GM21717 (cell line): ENCODE data around the gene TECPR2.

ENCODE experiments used
- ATAC-seq: cut with Tn5 transposase; IDR thresholded peaks from one replicate; pipeline ENCODE4 v1.9.1; 2021; ENCODE audit warnings: mild to moderate bottlenecking, moderate library complexity; ENCODE audit not compliant: unreplicated experiment

TECPR2 gene

GRCh38 chr14:102505775-102506625, 143.3 kb downstream of the TECPR2 start:
- no peak for ATAC-seq

GRCh38 chr14:102506626-102506925, 143.8 kb downstream of the TECPR2 start:
- ATAC-seq, result no peak

DNA sequence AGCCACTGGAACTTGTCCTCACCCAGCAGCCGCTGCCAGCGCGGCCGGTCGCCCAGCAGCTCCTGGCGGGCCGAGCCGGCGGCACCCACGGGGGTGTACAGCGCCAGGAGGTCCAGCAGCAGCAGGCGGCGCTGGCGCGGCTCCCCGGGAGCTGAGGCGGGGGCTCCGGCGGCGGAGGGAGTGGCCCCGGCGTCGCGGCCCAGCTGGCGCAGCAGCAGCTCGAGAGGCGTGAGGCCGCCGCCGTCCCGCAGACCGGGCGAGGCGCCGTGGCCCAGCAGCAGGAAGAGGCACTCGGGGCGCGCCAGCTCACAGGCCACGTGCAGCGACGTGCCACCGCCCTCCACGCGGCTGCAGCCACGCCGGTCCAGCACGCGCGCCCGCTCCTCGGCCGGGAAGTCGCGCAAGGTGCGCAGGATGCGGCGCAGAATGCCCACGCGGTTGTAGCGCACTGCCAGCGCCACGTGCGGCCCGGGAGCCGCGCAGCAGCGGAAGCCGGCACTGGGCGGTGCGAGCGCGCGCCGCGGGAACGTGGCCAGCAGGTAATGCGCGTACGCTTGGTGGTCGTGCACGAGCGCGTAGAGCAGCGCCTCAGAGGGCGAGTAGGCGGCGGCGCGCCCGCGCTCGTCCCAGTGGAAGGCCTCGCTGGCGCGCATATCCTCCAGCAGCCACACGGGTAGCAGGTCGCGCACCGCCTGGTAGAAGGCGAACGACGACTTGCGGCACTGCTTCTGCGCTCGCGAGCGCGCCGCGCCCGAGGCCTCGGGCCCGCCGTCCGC, 144.5 kb downstream of the TECPR2 start:
- ATAC-seq, result no peak

DNA sequence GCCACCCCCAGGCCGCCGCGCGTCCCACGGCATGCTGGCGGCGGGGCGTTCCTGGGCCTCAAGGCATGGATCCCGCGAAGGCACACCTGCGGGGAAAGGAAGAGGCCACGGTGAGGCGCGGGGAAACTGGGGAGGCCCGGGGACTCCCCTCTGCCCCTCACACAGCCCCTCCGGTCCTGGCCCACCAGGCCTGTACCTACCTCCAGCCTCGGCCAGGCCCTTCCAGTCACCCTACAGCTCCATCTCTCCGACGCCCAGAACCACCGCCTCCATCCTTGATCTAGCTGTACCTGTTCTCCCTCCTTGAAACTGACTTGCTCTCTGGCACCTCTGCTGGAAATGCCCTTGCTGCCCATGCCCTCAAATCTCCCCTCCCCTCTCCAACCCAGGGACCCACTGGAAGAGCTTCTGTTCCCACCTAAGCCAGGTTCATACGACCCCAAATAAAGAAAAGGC, 145.1 kb downstream of the TECPR2 start:
- no peak for ATAC-seq

- no peak for ATAC-seq
These were observed 145.7 kb downstream of the TECPR2 start for GRCh38 chr14:102508410-102508773.

DNA sequence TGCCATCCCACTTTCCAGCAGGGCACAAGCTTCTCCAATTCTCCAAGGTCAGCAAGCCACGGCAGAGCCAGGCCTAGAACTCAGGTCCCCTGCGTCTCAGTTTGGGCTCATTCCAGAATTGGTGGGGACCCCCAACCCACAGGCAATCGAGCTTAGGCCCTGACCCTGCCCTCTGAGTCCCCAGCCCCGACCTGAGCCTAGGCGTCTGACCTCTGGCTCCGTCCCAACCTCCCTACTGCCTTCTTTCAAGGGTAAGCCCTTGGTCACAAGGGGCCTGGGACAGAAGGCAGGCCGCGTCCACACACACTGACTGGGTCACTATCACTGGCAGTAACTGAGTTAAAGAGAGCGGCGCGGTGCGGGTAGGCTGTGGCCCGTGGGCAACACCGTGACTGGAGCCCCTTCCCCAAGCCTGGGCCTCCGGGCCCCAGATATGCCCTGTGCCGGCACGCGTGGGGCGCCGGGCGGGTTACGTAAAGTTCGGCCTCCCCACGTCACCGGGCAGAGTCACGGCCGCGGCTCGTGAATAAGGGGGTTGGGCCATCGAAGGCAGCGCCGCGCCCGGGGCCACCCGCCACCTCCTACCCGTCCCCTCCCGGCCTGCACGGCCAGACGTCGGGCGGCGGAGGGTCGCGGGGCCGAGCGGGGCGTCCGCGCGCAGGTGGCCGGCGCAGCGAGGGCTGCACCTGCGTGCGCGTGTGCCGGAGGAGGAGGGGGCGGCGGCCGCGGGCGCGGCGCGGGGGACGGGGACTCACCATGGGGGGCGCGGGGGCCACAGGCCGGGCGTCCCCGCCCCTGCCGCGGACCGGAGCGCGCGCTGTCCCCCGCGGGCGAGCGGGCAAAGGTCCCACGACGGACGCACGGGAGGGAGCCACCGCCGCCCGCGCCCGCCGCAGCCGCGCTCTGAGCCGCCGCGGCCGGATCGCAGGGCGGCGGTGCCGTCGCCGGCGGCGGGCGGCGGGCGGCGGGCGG, 146.3 kb downstream of the TECPR2 start:
- ATAC-seq, result no peak

GRCh38 chr14:102509746-102510615, 147.2 kb downstream of the TECPR2 start, which contains the start of gene ANKRD9:
Gene ANKRD9, minus strand, starts transcription at chr14:102509776. Its CDS starts 1,887 bp downstream, at chr14:102507889.
- peak; percentile 66 for ATAC-seq

GRCh38 chr14:102510616-102511520, 148.1 kb downstream of the TECPR2 start:
- no peak for ATAC-seq

- no peak for ATAC-seq
These were observed 148.8 kb downstream of the TECPR2 start for GRCh38 chr14:102511538-102511937.

DNA sequence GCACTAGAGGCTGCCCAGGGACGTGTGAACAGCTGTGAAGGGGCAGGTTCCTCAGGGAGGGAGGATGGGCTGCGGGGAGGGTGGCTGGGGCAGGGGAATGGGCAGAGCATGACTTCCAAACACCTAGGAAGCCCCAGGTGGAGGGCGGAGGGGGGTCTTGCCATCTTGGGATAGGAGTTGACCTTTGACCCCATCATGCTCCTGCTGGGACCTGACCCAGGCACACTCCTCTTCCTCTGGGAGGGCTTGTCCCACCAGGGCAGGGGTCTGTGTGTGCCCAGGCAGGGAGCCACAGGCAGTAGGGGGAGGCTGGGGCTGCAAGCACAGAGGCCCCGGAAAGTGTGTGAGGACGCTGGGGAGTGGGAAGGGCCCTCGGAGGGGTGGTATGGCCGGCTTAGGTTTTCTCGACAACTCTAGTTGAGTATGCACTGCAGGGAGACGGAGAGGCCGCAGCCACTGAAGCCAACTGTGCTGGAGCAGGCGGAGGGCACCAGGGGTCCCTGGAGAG, 150.1 kb downstream of the TECPR2 start:
- ATAC-seq, result no peak

- no peak for ATAC-seq
These were observed 151.4 kb downstream of the TECPR2 start for GRCh38 chr14:102513899-102514772.

DNA sequence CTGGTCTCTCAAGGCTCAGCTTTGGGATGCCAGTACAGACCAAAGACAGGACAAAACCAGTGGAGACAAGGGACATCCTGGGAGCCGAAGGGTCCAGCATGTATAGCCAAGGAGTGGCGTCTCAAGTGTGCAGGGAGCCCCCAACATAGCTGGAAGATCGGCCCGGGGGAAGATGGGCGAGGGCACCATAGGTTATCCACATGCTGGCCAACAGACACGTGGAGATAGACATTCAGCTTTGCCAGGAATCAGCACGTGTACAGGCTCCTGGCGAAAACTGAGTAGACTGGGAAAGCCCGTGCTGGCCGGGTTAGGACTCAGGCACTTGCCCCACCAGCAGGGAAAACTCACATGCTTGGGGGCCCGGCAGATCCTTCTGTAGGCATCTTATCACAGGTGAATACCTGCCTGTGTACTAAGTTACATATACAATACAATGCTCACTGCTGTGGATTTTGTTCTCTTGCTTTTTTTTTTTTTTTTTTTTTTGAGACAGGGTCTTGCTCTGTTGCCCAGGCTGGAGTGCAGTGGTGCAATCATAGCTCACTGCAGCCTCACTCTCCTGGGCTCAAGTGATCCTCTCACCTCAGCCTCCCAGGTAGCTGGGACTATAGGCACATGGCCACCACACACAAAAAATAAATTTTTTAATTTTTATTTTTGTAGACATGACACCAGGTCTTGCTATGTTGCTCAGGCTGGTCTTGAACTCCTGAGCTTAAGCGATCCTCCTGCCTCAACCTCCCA, 152.4 kb downstream of the TECPR2 start:
- ATAC-seq, result no peak

DNA sequence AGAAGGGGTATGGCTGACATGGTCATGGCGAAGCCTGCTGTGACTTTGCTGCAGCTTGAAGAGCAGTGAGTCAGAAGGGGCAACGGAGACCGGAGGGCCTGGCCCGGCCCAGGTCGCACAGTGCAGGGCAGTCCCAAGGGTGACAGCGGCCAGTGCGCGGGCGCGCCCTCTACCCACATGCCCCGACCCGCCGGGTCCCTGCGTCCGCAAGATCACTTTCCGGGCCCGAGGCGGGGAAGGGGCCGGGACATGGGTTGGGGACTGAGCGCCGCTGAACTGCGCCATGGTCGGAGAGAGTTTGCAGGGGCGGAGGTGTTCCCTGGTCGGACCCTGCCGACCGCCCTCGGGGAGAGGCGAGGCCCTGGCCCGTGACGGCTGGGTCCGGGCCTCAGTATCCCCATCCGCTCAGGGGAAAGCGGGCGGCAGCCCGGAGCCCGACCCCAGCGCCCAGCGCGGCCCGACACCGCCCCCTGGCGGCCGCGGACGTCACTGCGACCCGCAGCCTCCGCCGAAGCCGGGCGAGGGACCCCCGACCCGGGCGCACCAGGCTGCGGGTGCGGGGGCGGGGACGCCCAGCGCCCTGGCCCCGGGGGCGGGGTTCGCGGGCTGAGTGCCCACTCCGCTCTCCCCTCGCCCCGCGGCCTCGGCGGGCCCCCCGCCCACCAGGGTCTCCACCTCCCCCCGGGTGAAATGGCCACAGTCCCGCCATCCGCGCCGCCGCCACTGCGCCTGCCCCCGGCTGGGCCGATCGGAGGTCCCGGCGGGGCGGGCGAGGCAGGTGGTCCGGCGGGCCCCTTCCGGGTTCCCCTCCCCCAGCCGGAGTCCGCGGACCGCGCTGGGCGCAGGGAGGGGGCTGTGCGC, 154.0 kb downstream of the TECPR2 start:
- peak; percentile 54 for ATAC-seq

DNA sequence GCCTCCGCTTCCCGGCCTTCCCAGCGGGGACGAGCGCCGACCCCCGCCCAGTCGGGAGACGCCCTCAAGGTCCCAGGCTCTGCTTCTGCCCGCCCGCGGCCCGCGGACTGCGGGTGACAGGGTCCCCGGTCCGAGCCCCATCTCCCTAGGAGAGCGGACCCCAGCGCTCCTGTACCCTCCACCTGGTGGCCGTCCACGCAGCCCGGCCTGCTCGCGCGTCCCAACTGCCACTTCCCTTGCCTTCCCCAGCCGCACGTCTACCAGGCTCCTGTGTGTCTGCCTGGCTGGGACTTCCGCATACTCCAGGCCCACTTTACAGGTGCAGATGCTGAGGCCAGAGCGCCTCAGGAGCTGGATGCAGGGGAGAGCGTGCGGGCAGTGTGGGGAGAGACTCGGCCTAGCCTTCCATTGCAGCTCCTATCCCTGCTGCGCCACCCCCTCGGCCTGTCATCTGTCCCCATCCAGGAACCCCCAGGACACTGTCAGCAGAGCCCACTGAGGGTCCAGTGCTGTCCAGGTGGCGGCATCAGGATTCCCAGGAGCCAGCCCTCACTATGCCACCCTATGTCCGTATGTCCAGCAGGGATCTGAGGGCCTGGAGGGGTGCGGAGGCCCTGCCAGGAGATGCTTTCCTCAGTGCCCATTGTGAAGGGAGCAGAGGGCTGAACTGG, 154.8 kb downstream of the TECPR2 start:
- ATAC-seq, result no peak

- ATAC-seq, result no peak
These were observed 155.4 kb downstream of the TECPR2 start for GRCh38 chr14:102518063-102518648.
